Germinal center (tissue), 1 donor: ENCODE measurements around the gene KIF21A.
"Not testable (repeated sequence)": the region's sequence is repeated elsewhere in the genome, so short reads cannot be mapped to it uniquely, and the experiment has no call there.

ENCODE experiments used
- DNase-seq: peaks from one replicate; pipeline ENCODE4 v3.0.0; 2012; ENCODE audit warnings: mixed read lengths, low spot score

KIF21A gene, protein sequence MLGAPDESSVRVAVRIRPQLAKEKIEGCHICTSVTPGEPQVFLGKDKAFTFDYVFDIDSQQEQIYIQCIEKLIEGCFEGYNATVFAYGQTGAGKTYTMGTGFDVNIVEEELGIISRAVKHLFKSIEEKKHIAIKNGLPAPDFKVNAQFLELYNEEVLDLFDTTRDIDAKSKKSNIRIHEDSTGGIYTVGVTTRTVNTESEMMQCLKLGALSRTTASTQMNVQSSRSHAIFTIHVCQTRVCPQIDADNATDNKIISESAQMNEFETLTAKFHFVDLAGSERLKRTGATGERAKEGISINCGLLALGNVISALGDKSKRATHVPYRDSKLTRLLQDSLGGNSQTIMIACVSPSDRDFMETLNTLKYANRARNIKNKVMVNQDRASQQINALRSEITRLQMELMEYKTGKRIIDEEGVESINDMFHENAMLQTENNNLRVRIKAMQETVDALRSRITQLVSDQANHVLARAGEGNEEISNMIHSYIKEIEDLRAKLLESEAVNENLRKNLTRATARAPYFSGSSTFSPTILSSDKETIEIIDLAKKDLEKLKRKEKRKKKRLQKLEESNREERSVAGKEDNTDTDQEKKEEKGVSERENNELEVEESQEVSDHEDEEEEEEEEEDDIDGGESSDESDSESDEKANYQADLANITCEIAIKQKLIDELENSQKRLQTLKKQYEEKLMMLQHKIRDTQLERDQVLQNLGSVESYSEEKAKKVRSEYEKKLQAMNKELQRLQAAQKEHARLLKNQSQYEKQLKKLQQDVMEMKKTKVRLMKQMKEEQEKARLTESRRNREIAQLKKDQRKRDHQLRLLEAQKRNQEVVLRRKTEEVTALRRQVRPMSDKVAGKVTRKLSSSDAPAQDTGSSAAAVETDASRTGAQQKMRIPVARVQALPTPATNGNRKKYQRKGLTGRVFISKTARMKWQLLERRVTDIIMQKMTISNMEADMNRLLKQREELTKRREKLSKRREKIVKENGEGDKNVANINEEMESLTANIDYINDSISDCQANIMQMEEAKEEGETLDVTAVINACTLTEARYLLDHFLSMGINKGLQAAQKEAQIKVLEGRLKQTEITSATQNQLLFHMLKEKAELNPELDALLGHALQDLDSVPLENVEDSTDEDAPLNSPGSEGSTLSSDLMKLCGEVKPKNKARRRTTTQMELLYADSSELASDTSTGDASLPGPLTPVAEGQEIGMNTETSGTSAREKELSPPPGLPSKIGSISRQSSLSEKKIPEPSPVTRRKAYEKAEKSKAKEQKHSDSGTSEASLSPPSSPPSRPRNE (N-terminal part only)

DNA sequence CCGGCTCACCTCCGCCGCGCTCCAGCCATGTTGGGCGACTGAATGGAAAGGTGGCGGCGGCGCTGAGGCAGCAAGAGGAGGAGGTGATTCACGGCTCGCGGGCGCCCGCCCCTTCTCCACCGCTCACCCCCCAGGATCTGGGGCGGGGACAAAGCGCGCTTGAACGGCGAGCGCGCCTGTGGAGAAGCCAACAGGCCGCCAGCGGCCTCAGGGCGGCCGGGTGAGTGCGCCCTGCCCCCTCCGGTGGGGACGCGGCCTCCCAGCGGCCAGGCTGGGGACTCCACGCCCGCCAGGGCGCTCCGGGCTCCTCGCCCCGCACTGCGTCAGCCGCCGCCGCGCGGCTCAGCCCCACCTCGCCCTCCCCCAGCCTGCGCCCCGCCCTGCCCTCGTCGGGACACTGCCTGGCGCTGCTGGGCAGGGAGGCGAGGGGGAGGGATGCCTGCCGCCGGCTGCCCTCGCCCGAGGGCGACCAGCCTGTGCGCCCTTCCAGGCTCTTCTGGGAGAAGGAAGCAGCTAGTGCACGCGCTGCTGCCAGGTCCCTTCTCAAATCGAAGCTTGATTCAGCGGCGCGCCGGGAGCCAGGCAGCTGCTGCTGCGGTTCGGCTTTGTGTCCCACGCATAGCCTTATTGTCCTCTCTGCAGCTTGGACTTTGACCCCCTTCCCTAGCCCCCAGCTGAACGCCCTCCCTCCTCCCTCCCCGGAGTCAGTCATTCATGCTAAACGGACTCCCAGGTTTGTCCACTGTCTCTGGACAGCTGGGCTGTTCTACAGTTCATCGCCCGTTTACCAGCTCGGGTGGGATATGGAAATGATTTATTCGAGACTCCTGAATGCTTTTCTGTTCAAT lies at the start of gene KIF21A:
TSS of gene KIF21A (minus strand) at position 40 of the 848 bp plus-strand sequence. CDS start 150 bp downstream, outside the sequence.
- peak; percentile 64 for DNase-seq

DNA sequence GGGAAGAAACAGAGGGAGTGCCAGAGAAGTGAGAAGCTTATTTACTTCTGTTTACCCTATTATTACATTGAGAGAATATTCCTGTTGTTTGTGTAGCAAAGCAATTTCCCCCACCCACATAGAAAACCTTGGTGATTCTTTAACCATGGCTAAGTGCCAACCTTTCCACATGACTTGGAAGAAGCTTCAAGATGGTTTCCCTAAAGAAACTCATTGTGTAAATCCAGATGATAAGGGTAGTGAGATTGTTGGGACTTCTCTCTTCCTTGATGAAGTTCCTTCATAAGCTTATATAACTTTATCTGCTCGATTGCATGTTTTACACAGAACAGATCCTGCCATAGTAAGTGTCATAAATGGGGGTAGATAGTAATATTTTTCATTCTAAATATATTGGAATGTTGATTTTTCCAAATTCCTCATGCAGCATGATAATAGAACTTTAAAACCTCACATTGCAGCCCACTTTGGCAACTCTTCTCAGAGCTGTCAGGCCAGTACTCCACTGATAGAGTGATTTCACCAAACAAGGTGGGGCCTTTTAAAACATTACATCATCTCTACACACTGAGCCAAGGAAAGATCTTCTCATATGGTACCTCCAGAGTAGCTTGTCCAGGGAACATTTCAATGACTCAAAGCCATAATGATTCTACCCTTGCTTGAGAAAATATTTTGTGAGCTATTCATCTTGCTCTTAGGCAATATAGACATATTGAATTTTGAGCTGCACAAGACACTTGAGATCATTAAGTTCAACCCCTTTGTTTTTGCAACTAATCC lies 47.8 kb upstream of the KIF21A start:
- no peak for DNase-seq

DNA sequence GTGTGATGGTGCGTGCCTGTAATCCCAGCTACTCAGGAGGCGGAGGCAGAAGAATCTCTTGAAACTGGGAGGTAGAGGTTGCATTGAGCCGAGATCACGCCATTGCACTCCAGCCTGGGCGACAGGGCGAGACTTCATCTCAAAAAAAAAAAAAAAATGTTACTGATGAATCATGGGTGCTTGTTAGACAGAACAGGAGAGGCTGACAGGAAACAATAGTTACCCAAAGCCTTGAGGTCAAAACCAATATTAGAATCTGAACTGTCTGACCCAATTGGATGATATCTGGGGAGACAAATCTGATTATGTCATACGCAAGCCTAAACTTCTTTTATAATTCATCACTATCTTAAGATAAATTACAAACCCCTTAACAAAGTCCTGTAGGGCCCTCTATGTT lies 40.7 kb upstream of the KIF21A start:
- no peak for DNase-seq

DNA sequence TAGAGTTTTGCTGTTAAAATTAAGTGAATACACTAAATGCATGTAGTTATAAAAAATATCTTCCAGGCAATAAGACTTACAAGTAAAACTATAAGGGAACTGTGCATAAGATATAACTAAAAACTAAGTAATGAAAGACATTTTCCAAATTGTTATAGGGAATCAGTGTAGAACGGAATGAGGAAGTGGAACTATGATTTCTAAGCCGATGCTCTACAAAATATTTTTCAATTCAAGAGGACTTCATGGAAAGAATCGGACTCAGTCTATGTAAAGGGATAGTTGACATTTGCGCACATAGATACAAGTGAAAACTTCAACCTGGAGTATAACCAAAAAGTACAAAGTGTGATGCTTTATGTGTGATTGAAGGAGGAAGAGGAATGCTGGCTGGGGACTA lies 40.1 kb upstream of the KIF21A start:
- no peak for DNase-seq

DNA sequence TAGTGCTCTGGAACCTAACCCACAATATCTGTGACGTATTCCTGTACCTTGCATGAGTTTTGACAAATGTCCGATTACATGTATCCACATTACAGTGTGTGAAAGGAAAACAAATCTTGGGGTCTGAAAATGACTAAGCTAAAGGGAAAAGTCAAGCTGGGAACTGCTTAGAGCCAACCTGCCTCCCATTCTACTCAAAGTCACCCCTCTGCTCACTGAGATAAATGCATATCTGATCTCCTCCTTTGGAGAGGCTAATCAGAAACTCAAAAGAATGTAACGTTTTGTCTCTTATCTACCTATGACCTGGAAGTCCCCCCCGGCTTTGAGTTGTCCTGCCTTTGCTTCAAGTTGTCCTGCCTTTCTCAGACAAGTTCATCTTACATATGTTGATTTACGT lies 34.0 kb upstream of the KIF21A start:
- no peak for DNase-seq

DNA sequence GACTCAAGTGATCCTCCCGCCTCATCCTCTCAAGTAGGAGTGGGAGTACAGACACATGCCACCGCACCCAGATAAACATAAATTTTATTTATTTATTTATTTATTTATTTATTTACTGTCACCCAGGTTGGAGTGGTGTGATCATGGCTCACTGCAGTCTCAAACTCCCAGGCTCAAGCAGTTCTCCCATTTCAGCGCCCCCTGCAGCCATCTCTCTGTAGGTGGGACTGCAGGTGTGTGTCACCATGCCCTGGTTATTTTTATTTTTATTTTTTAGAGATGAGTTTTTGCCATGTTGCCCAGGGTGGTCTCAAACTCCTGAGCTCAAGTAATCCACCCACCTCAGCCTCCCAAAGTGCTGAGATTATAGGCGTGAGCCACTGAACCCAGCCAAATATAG lies 33.2 kb upstream of the KIF21A start:
- DNase-seq, result no peak

DNA sequence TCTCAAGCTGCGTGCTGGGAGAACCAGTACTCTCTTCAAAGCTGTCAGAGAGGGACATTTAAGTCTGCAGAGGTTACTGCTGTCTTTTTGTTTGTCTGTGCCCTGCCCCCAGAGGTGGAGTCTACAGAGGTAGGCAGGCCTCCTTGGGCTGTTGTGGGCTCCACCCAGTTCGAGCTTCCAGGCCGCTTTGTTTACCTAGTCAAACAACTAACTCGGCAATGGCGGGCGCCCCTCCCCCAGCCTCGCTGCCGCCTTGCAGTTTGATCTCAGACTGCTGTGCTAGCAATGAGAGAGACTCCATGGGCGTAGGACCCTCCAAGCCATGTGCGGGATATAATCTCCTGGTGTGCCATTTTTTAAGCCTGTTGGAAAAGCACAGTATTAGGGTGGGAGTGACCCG lies 32.2 kb upstream of the KIF21A start:
- not testable (repeated sequence) for DNase-seq

DNA sequence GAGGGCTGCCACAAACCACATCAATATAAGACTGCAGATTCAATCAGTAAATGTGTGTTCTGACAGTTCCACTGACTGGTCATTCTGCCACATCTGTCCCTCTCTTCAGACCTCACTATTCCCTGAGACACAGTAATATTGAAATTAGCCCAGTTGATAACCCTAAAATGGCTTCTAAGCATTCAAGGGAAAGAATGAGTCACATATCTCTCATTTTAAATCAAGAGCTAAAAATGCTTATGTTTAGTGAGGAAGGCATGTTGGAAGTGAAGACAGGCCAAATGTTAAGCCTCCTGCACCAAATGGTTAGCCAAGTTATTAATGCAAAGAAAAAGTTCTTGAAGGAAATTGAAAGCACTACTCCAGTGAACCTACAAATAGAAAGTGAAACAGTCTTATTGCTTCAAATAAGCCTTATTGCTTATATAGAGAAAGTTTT lies 24.5 kb upstream of the KIF21A start:
- no peak for DNase-seq

DNA sequence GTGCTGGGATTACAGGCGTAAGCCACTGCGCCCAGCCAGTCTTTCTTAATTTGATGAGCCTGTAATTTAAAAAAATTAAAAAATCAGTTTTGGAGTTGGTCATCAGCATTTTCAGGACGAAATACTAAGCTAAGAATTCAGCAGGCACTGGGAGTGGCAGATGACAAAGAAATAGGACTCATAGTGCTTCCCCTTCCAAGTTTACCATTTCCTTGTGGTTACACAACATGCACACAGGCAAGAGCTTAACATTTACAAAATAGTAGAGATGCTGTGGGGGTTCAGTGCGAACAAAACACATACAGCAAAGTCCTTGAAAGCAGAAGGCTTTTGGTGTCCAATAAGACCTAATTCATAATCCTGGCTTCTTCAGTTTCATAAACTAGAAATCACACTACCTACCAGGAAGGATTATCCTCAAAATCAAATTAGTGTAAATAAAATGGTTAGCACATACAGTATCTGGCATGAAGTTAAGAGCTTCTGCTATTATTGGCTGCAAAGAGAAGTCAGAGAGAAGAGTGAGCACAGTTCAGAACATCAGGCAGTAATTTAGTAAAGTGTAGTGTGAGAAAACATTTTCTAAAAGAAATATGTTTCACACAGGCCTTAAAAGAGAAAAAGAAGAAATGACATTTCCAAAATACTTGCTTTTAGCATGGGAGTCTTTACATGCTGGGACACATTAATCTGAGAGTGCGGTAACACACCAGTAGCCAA lies 22.2 kb upstream of the KIF21A start:
- no peak for DNase-seq

DNA sequence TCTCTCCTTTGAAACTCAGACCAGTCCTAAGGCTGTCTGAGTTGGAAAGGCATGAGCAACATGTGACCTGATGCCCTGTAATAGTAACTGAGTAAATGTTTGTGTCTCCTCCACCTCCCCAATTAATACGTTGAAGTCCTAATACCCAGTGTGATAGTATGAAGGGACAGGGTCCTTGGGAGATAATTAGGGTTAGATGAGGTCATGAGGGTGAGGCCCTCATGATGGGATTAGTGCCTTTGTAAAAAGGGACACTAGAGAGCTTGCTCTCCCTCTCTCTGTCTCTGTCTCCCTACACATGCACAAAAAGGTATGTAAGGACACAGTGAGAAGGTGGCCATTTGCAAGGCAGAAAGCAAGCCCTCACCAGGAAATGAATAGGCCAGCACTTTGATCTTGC lies 18.1 kb upstream of the KIF21A start:
- DNase-seq, result no peak

DNA sequence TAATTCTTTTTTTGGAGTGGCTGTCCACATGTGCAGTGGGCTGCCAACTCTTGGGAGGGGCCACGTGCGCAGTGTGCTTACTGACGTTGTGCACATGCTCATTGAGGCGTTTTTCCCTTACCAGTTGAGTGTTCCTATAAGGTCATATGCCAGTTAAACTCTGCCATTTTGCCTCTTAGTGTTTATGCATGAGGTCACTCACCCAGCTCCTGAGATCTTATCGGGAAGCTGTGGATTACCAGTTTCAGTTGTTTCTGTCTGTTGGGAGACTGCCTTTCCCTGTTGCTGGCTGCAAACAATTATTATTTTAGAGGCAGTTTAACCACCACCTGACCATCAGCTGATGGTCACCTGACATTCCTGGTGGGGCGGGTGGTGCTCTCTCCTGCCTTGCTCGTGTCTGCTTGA lies 16.1 kb upstream of the KIF21A start:
- no peak for DNase-seq

DNA sequence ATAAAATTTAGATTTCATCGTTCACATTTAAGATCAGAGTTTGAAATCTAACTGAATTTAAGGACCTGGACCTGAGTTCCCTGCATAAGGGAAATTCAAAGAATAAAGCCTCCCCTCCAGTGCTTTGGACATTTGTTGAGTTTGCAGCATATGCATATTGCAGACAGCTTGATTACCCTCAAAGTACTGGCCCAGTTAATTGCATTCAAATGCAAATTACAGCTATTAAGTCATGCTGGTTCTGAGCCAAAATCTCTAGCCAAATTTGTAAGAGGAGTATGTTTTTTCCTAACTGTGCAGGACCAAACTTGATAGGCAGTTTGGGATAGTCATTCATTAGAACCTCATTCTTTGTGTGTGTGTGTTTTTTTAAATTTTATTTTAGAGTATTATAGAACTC lies 9.1 kb upstream of the KIF21A start:
- DNase-seq, result no peak

DNA sequence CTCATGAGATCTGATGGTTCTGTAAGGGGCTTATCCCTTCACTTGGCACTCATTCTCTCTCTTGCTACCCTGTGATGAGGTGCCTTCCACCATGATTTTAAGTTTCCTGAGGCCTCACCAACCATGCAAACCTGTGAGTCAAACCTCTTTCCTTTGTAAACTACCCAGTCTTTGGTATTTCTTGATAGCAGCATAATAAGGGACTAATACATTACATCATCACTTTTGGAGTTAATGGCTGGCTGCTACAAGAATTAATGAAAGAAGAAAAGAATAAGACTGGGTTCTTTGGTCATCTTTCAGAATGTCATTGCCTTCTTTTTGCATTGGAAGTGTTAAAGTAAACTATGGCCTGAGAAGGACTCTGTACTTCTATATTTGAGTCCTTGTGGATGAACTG lies 5.1 kb upstream of the KIF21A start:
- DNase-seq, result no peak

DNA sequence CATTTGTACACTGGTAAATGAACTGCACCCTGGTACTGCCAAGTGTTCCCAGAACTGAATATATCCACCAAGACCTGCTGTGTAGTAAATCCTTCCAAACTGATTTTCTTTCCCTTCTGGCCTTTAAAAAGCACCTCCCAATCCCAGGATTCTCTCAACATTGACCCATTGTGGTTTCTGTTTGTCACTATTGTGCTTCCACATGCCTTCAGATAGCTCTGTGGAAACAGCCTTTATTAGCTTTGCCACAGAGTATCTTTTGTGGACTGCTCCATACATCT lies 949 bp upstream of the KIF21A start:
- DNase-seq, result no peak

DNA sequence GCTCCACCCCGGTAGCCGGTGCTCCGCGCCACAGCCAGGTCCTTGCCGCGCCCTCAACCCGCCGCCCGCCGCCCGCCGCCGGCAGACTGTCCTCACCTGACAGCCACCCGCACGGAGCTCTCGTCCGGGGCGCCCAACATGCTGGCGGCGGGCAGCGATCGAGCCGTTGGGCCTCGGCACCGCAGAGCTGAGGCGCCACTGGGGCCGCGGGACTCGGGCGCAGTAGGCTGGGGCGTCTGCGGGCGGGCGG lies 164 bp downstream of the KIF21A start:
- DNase-seq, result no peak

DNA sequence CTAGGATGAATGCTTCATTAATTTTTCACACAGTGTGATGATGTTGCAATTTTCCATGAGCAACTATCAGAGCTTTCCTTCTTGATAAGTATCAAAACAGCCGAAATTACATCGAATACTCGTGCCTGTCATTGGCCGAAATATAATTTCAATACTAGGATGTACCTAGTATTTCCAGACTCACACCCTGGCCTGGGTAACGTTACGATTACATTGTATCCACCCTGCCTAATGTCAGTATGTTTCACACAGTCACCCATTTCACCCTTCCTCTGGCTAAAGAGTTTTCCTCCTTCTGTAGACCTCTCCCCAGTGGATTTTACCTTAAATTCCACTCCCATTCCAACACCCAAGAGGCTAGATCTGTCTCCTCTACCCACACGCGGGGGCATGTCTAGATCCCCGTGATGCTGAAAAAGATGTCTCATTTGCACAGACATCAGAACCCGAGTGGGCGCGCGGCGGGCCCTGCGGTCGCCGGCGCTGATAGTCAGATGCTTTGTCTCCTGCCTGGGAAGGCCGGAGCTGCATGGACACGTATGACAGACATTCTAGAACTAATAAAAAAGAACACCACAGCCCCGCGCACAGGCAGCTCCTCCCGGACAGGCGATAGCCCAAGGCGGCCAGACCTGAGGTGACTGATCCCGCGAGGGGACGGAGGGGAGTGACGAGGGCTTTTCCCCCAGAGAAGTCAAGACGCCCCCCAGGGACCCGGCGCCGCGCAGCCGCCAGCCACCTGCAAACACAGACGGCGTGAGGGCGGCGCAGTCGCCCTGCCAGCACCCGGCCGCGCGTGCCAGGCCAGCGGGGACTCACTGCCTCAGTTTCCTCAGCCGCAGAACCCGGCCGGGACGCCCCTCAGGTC lies 723 bp downstream of the KIF21A start:
- peak; percentile 12 for DNase-seq

DNA sequence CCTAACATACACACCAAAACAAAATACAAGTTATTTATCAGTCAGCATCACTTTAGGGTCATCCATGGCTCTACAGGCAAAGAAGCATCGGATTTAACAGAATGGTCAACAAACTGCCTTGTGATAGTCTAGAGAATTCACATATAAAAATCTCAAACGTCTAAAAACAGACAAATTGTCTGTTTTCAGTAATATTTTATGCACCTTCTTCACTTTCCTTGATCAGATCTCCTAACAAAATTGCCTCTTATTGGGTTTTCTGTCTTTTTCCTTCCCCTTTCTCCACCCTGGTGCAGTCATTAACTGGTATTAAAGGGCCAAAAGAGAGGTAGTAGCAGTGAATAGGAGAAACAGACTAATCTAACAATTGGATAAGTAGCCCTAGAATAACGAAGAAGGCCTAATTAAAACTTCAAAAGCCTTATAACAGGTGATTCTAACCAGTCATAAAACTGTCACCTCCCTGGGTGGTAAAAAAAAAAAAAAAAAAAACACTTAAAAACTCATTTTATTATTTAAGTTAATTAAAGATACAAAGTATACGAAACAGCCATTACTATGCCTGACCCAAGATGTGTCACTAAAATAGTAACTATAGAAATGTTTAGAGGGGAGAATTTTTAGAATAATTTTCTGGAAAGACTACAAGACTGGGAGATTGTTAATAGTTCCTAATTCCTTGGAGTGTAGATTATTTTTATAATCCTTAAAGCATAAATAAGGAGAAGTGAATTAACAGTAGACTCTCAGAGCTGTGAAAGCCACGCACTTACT lies 1.5 kb downstream of the KIF21A start:
- no peak for DNase-seq

DNA sequence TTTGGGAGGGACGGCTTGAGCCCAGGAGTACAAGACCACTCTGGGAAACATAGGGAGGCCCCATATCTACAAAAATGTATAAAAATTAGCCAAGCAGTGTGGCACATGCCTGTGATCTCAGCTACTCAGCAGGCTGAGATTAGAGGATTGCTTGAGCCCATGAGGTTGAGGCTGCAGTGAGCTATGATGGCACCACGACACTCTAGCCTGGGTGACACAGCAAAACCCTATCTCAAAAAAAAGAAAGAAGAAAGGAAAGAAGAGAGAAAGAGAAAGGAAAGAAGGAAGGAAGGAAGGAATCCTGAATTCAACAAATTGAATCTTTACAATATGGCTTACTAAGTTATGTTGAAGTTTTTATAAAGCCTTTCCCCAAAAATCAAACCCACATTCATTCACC lies 2.1 kb downstream of the KIF21A start:
- no peak for DNase-seq

DNA sequence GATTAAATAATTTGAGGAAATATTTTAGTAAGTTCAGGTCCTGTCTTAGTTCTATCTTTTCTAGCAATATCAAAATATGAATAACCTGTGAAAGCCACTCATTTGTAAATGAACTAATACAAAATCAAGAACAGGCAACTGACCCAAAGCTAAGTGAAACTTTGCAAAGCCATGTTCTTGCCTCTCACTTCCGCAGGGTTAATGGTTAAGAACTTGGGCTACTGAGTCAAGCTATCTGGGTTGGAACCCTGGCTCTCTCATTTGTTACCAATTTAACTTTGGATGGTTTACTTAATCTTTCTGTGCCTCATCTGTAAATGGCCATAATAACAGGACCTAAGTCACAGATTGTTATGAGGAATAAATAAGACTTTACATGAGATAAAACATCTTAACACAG lies 2.8 kb downstream of the KIF21A start:
- DNase-seq, result no peak
